ENCODE data around the gene TTLL8. TPM values are rescaled to one million over a fixed set of nuclear protein-coding genes. Genes with fewer than 3 reads are reported as not detected.

The TTLL8 gene
- total RNA-seq, 3 donors from 2014 or later (not counting 1 experiment from before 2014, with no cell fraction given): not detected

- H3K4me3 Mint-ChIP-seq: no peak overlapping the region
- intact Hi-C loops (cut with micrococcal nuclease): no loop called here
- no peak for TF ChIP-seq CTCF (IDR thresholded peaks at IDR 0.05)
- peaks cover 0 to 5% of the 10 kb centered on the region in 2 donors for H3K4me1 Mint-ChIP-seq
- H3K4me3 ChIP-seq (ENCODE audit: low read length): no peak overlapping the region
- H3K9me3 Mint-ChIP-seq: no peaks in the 10 kb centered on the region
- H3K9me3 ChIP-seq (ENCODE audit: control insufficient read depth, insufficient read depth, low read length): no peaks in the 10 kb centered on the region
- WGBS (ENCODE audit: insufficient coverage): 80% methylated on average over 7 of the region's 7 CpGs
- no peaks in the 10 kb centered on the region for H3K36me3 Mint-ChIP-seq
- H3K4me1 ChIP-seq (ENCODE audit: control insufficient read depth, insufficient read depth, low read length): peaks cover 6% of the 10 kb centered on the region
- H3K27me3 ChIP-seq (ENCODE audit: control insufficient read depth, insufficient read depth, low read length): peaks cover 10% of the 10 kb centered on the region
- peaks cover 0 to 10% of the 10 kb centered on the region in 2 donors for H3K27me3 Mint-ChIP-seq (ENCODE audit: low read depth in 2 of 2)
- H3K27ac ChIP-seq (ENCODE audit: low read length): no peak overlapping the region
- no peaks in the 10 kb centered on the region for H3K36me3 ChIP-seq (ENCODE audit: control insufficient read depth, insufficient read depth, low read length)
- ATAC-seq (no peak), DNase-seq (no peak)
- no peak overlapping the region for H3K27ac Mint-ChIP-seq
These were observed 55.3 kb downstream of the TTLL8 start for GRCh38 chr22:50002791-50003190.

- no peak overlapping the region for H3K4me3 ChIP-seq (ENCODE audit: low read length)
- DNase-seq: no peak
- Mint-ChIP-seq H3K27me3 (ENCODE audit: low read depth in 2 of 2) (peaks cover 0 to 10% of the 10 kb centered on the region in 2 donors), H3K9me3 (no peaks in the 10 kb centered on the region), H3K36me3 (no peaks in the 10 kb centered on the region), H3K27ac (no peak overlapping the region), H3K4me3 (no peak overlapping the region), H3K4me1 (peaks cover 0 to 5% of the 10 kb centered on the region in 2 donors)
- H3K27ac ChIP-seq (ENCODE audit: low read length): no peak overlapping the region
- H3K4me1 ChIP-seq (ENCODE audit: control insufficient read depth, insufficient read depth, low read length): peaks cover 11% of the 10 kb centered on the region
- WGBS (ENCODE audit: insufficient coverage): 86% methylated on average over 16 of the region's 16 CpGs
- no peak for TF ChIP-seq CTCF (IDR thresholded peaks at IDR 0.05)
- intact Hi-C loops (cut with micrococcal nuclease): no loop called here
- H3K36me3 ChIP-seq (ENCODE audit: control insufficient read depth, insufficient read depth, low read length): no peaks in the 10 kb centered on the region
- peaks cover 10% of the 10 kb centered on the region for H3K27me3 ChIP-seq (ENCODE audit: control insufficient read depth, insufficient read depth, low read length)
- no peaks in the 10 kb centered on the region for H3K9me3 ChIP-seq (ENCODE audit: control insufficient read depth, insufficient read depth, low read length)
- no peak for ATAC-seq
These were observed 56.5 kb downstream of the TTLL8 start for GRCh38 chr22:50001388-50002231.

DNA sequence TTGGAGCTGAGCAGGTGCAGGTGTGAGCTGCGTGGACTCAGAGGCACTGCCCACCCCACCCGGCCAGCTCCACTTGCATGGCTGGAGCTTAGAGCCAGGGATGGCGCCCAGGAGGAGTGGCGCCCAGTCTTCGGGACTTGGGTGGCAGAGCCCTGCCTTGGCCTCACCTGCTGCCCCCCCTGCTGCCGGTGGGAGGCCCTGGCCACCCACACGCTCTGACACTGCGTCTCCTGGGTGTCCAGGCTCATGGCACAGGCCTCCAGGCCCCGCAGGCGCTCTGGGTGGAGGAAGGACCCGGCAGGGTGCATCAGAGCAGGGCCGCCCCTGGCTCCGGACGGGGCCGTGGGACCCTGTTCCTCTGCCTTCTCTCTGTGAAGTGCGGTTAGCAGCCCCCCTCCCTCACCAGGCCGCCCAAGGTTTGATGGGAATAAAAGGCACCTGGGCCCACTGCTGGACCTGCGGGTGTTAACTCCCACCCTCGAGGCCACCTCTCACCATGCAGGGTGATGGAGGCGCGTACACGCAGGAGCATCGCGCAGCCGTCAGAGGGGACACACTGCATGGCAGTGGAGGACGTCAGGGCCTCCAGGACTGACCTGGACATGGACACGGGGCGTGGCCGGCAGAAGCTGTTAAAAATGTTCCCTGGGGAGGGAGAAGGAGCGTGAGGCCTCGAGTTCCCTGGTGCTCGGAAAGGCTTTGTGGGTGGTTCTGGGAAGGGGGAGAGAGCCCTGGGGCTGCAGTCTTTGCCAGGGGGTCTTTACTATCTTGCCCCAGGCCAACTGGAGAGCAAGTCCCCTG is 57.3 kb downstream of the TTLL8 start:
- no peak overlapping the region for H3K4me3 Mint-ChIP-seq

More for the DNA sequence above, 57.3 kb downstream of the TTLL8 start:
- no peaks in the 10 kb centered on the region for H3K36me3 ChIP-seq (ENCODE audit: control insufficient read depth, insufficient read depth, low read length)
- peaks cover 10% of the 10 kb centered on the region for H3K27me3 ChIP-seq (ENCODE audit: control insufficient read depth, insufficient read depth, low read length)
- H3K9me3 Mint-ChIP-seq: no peaks in the 10 kb centered on the region
- TF ChIP-seq CTCF (IDR thresholded peaks at IDR 0.05): no peak
- peaks cover 0 to 5% of the 10 kb centered on the region in 2 donors for H3K4me1 Mint-ChIP-seq
- no peaks in the 10 kb centered on the region for H3K9me3 ChIP-seq (ENCODE audit: control insufficient read depth, insufficient read depth, low read length)
- peaks cover 0 to 10% of the 10 kb centered on the region in 2 donors for H3K27me3 Mint-ChIP-seq (ENCODE audit: low read depth in 2 of 2)
- H3K4me3 ChIP-seq (ENCODE audit: low read length): no peak overlapping the region
- no peaks in the 10 kb centered on the region for H3K36me3 Mint-ChIP-seq
- no peak overlapping the region for H3K27ac Mint-ChIP-seq
- DNase-seq (no peak), ATAC-seq (no peak)
- peaks cover 11% of the 10 kb centered on the region for H3K4me1 ChIP-seq (ENCODE audit: control insufficient read depth, insufficient read depth, low read length)
- no peak overlapping the region for H3K27ac ChIP-seq (ENCODE audit: low read length)
- 94% methylated on average over 32 of the region's 32 CpGs for WGBS (ENCODE audit: insufficient coverage)
- intact Hi-C loops (cut with micrococcal nuclease): no loop called here
